Body of pancreas (tissue), 4 donors: ENCODE measurements around the gene COG3.

Experiments used
- POLR2A ChIP-seq, 3 donors: fragments of 450-650 bp; IDR thresholded peaks; one replicate each; pipeline ENCODE4 v1.6.1; 2016; ENCODE audit warnings: antibody characterized with exemption in 3 of 3, mild to moderate bottlenecking in 2 of 3
- TF ChIP-seq, protein P1 (sequence below), 7 experiments: fragments of 450-650 bp in 4 of 7; fragments of 200-600 bp in 3 of 7; sonication (generic) in 3 of 7; IDR thresholded peaks; one replicate each; pipeline ENCODE4 v1.5.1; 2016 to 2019; ENCODE audit warnings: antibody characterized with exemption in 7 of 7

DNA sequence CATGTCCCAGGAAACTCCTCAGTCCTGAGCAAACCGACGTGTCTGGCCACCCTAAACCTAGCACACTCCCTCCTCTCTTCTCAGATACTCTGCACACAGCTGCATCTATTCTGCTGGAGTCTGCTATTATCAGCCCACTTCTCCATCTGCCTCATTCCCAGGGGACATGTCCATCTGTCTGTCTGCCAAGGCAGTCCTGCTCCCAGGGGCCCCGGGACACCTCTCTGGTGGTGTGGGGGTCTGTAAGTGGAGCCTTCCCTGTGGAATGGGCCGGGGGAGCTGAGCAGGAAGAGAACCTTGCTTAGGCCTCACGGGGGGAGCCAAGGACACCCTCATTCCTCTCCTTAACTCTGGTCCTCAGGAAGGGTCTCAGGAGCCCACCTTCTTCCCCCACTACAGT, 78.1 kb downstream of the COG3 start:
- TF ChIP-seq POLR2A (IDR thresholded peaks at IDR 0.05), result no peak
- TF ChIP-seq, protein P1, sequence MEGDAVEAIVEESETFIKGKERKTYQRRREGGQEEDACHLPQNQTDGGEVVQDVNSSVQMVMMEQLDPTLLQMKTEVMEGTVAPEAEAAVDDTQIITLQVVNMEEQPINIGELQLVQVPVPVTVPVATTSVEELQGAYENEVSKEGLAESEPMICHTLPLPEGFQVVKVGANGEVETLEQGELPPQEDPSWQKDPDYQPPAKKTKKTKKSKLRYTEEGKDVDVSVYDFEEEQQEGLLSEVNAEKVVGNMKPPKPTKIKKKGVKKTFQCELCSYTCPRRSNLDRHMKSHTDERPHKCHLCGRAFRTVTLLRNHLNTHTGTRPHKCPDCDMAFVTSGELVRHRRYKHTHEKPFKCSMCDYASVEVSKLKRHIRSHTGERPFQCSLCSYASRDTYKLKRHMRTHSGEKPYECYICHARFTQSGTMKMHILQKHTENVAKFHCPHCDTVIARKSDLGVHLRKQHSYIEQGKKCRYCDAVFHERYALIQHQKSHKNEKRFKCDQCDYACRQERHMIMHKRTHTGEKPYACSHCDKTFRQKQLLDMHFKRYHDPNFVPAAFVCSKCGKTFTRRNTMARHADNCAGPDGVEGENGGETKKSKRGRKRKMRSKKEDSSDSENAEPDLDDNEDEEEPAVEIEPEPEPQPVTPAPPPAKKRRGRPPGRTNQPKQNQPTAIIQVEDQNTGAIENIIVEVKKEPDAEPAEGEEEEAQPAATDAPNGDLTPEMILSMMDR (IDR thresholded peaks at IDR 0.05), result no peak
